Cardiac muscle cell (in vitro differentiated cells and primary cell): ENCODE results near the gene ZEB2. TPM values are rescaled to one million over a fixed set of nuclear protein-coding genes. Genes with fewer than 3 reads are reported as not detected.

Source experiments
- DNase-seq, 2 donors: peaks; one replicate each; pipeline versions ENCODE4 v3.0.0 to v3.0.0-alpha.2; 2010 to 2017; ENCODE audit warnings: low read depth in 1 of 2, low spot score in 1 of 2
- H3K27ac ChIP-seq: fragments of 200-600 bp; sonication (generic); 2 replicates; pipeline ENCODE4 v1.5.1; 2016
- H3K27me3 ChIP-seq: fragments of 200-600 bp; sonication (generic); 2 replicates; pipeline ENCODE4 v1.6.0; 2016; ENCODE audit warnings: control low read depth
- H3K36me3 ChIP-seq: fragments of 200-600 bp; sonication (generic); 2 replicates; pipeline ENCODE4 v1.5.1; 2016; ENCODE audit warnings: control low read depth
- H3K4me1 ChIP-seq: fragments of 200-600 bp; sonication (generic); 2 replicates; pipeline ENCODE4 v1.8.1; 2017; ENCODE audit warnings: low read depth, mild to moderate bottlenecking, mixed run types
- H3K4me3 ChIP-seq: fragments of 200-600 bp; sonication (generic); 2 replicates; pipeline ENCODE4 v1.5.1; 2016; ENCODE audit warnings: mild to moderate bottlenecking
- H3K9me3 ChIP-seq: fragments of 200-600 bp; sonication (generic); 2 replicates; pipeline ENCODE4 v1.5.1; 2017; ENCODE audit warnings: low read depth, mild to moderate bottlenecking, control low read depth
- CTCF ChIP-seq: IDR thresholded peaks from 2 replicates; pipeline ENCODE4 v1.5.1; 2012; ENCODE audit warnings: low read depth, mild to moderate bottlenecking, low read length
- polyA plus RNA-seq: library from polyadenylated mRNA; unstranded; fragments of >200 nt; fragmentation: Nextera tagmentation; extraction: Ambion mirVana; gene quantifications from 2 replicates; pipeline ENCODE4 v1.2.1, GENCODE V29; 2016
- total RNA-seq: library from RNA; depleted of rRNA; stranded (reverse); fragments of >200 nt; gene quantifications from 2 replicates; pipeline ENCODE4 v1.2.3, GENCODE V29; 2016

ZEB2 gene
- total and polyA plus RNA-seq, 2 experiments from 2014 or later, result 16.8 to 41.2 TPM

- no peak overlapping the region for H3K4me3 ChIP-seq
- H3K4me1 ChIP-seq, result peaks cover 22% of the 10 kb centered on the region
- TF ChIP-seq CTCF, result no peak
- H3K9me3 ChIP-seq, result no peaks in the 10 kb centered on the region
- H3K36me3 ChIP-seq, result no peaks in the 10 kb centered on the region
- no peak for DNase-seq
- H3K27ac ChIP-seq, result no peak overlapping the region
- H3K27me3 ChIP-seq, result no peaks in the 10 kb centered on the region
These were observed 22.8 kb downstream of the ZEB2 start for GRCh38 chr2:144496977-144497598.

- Histone ChIP-seq H3K9me3 (no peaks in the 10 kb centered on the region), H3K36me3 (no peaks in the 10 kb centered on the region), H3K4me1 (peaks cover 14% of the 10 kb centered on the region), H3K27me3 (no peaks in the 10 kb centered on the region), H3K27ac (peak overlapping the region; percentile 77), H3K4me3 (no peak overlapping the region)
- DNase-seq, result no peak
- no peak for TF ChIP-seq CTCF
These were observed 23.6 kb downstream of the ZEB2 start for GRCh38 chr2:144496092-144496976.

GRCh38 chr2:144495227-144496091 is 24.5 kb downstream of the ZEB2 start:
- H3K9me3 ChIP-seq, result no peaks in the 10 kb centered on the region

GRCh38 chr2:144493027-144493809 is 26.7 kb downstream of the ZEB2 start:
- Histone ChIP-seq H3K27ac (no peak overlapping the region), H3K4me1 (peaks cover 12% of the 10 kb centered on the region), H3K36me3 (no peaks in the 10 kb centered on the region), H3K9me3 (no peaks in the 10 kb centered on the region), H3K4me3 (no peak overlapping the region), H3K27me3 (no peaks in the 10 kb centered on the region)
- no peak for TF ChIP-seq CTCF
- DNase-seq, result no peak

More at GRCh38 chr2:144495227-144496091, 24.5 kb downstream of the ZEB2 start:
- DNase-seq, result no peak
- Histone ChIP-seq H3K4me1 (peaks cover 12% of the 10 kb centered on the region), H3K4me3 (no peak overlapping the region), H3K36me3 (no peaks in the 10 kb centered on the region), H3K27ac (peak overlapping the region; percentile 77), H3K27me3 (no peaks in the 10 kb centered on the region)
- TF ChIP-seq CTCF, result no peak

GRCh38 chr2:144490857-144491256 is 29.1 kb downstream of the ZEB2 start:
- Histone ChIP-seq H3K4me1 (peaks cover 28% of the 10 kb centered on the region), H3K9me3 (no peaks in the 10 kb centered on the region), H3K27ac (no peak overlapping the region), H3K4me3 (no peak overlapping the region), H3K27me3 (no peaks in the 10 kb centered on the region), H3K36me3 (no peaks in the 10 kb centered on the region)
- TF ChIP-seq CTCF, result no peak
- DNase-seq, result no peak
